Neural progenitor cell (in vitro differentiated cells): ENCODE measurements around the gene MYL1. TPM values are rescaled to one million over a fixed set of nuclear protein-coding genes. Genes with fewer than 3 reads are reported as not detected.

ENCODE experiments used
- DNase-seq: peaks from one replicate; pipeline ENCODE4 v3.0.0-alpha.2; 2016; ENCODE audit warnings: low spot score
- H2AFZ ChIP-seq: fragments of 200-600 bp; sonication (generic); replicated peaks from 2 replicates; pipeline ENCODE4 v1.6.1; 2016; ENCODE audit warnings: antibody characterized with exemption
- H3F3A ChIP-seq: fragments of 200-600 bp; sonication (generic); 2 replicates; pipeline ENCODE4 v1.6.1; 2016; ENCODE audit warnings: antibody characterized with exemption, low read depth
- H3K27ac ChIP-seq: fragments of 200-600 bp; sonication (generic); 2 replicates; pipeline ENCODE4 v1.5.1; 2016; ENCODE audit warnings: mild to moderate bottlenecking
- H3K27me3 ChIP-seq: fragments of 200-600 bp; sonication (generic); 2 replicates; pipeline ENCODE4 v1.6.1; 2016; ENCODE audit warnings: mild to moderate bottlenecking, moderate library complexity
- H3K36me3 ChIP-seq: fragments of 200-600 bp; sonication (generic); 2 replicates; pipeline ENCODE4 v1.5.1; 2016
- H3K4me1 ChIP-seq: fragments of 200-600 bp; sonication (generic); 2 replicates; pipeline ENCODE4 v1.6.1; 2016; ENCODE audit warnings: mixed run types
- H3K4me2 ChIP-seq: fragments of 200-600 bp; sonication (generic); 2 replicates; pipeline ENCODE4 v1.6.1; 2016
- H3K4me3 ChIP-seq: fragments of 200-600 bp; sonication (generic); 2 replicates; pipeline ENCODE4 v1.5.1; 2016
- H3K79me2 ChIP-seq: fragments of 200-600 bp; sonication (generic); 2 replicates; pipeline ENCODE4 v1.6.1; 2016; ENCODE audit warnings: low read depth
- H3K9ac ChIP-seq: fragments of 200-600 bp; sonication (generic); 2 replicates; pipeline ENCODE4 v1.6.1; 2016
- H3K9me3 ChIP-seq: fragments of 200-600 bp; sonication (generic); 2 replicates; pipeline ENCODE4 v1.5.1; 2016; ENCODE audit warnings: low read depth
- H4K20me1 ChIP-seq: fragments of 200-600 bp; sonication (generic); 2 replicates; pipeline ENCODE4 v1.6.1; 2016; ENCODE audit warnings: low read depth
- H3K27ac Mint-ChIP-seq: 3 replicates; pipeline ENCODE4 v1.8.0; 2021; ENCODE audit warnings: mixed read lengths
- H3K27me3 Mint-ChIP-seq: 2 replicates; pipeline ENCODE4 v1.8.0; 2022; ENCODE audit warnings: low read depth, mild to moderate bottlenecking, inconsistent platforms, moderate library complexity, mixed read lengths; ENCODE audit not compliant: insufficient read depth
- H3K36me3 Mint-ChIP-seq: 3 replicates; pipeline ENCODE4 v1.8.0; 2021; ENCODE audit warnings: mixed read lengths
- H3K4me1 Mint-ChIP-seq: 3 replicates; pipeline ENCODE4 v1.8.0; 2021; ENCODE audit warnings: mixed read lengths
- H3K4me3 Mint-ChIP-seq: 3 replicates; pipeline ENCODE4 v1.8.0; 2021; ENCODE audit warnings: mild to moderate bottlenecking, moderate library complexity, mixed read lengths
- H3K9me3 Mint-ChIP-seq: 3 replicates; pipeline ENCODE4 v1.8.0; 2020; ENCODE audit warnings: mixed read lengths
- EZH2 ChIP-seq: fragments of 200-600 bp; sonication (generic); IDR thresholded peaks from 2 replicates; pipeline ENCODE4 v1.6.1; 2017; ENCODE audit warnings: antibody characterized with exemption, mild to moderate bottlenecking, moderate library complexity
- EZH2phosphoT487 ChIP-seq: fragments of 200-600 bp; sonication (generic); IDR thresholded peaks from 2 replicates; pipeline ENCODE4 v1.6.1; 2017; ENCODE audit warnings: antibody characterized with exemption
- small RNA-seq: library from RNA; depleted of rRNA; stranded (forward); fragments of <200 nt; gene quantifications from one replicate; pipeline ENCODE3, GENCODE V24; 2015
- total RNA-seq: library from RNA; depleted of rRNA; stranded (reverse); fragments of >200 nt; gene quantifications from 2 replicates; pipeline ENCODE4 v1.2.3, GENCODE V29; 2015; ENCODE audit warnings: low replicate concordance
- TF ChIP-seq, protein P1 (sequence below): fragments of 200-600 bp; sonication (generic); IDR thresholded peaks from 2 replicates; pipeline ENCODE4 v1.5.1; 2017; ENCODE audit warnings: antibody characterized with exemption, mild to moderate bottlenecking

MYL1 gene
- total RNA-seq, 1 donor from 2014 or later, result not detected

GRCh38 chr2:210259687-210260086 is 55.3 kb downstream of the MYL1 start:
- H3K36me3 Mint-ChIP-seq, result no peaks in the 10 kb centered on the region
- no peak overlapping the region for H3K4me3 ChIP-seq
- no peak overlapping the region for H3K27ac Mint-ChIP-seq
- no peak for DNase-seq
- no peak overlapping the region for H2AFZ ChIP-seq
- no peak overlapping the region for H3K27ac ChIP-seq
- no peaks in the 10 kb centered on the region for H3K4me1 Mint-ChIP-seq
- no peak overlapping the region for H3K9ac ChIP-seq
- no peaks in the 10 kb centered on the region for H3K4me1 ChIP-seq
- H3K9me3 Mint-ChIP-seq, result no peaks in the 10 kb centered on the region
- no peaks in the 10 kb centered on the region for H4K20me1 ChIP-seq
- H3F3A ChIP-seq, result no peaks in the 10 kb centered on the region
- H3K36me3 ChIP-seq, result no peaks in the 10 kb centered on the region
- TF ChIP-seq, protein P1, sequence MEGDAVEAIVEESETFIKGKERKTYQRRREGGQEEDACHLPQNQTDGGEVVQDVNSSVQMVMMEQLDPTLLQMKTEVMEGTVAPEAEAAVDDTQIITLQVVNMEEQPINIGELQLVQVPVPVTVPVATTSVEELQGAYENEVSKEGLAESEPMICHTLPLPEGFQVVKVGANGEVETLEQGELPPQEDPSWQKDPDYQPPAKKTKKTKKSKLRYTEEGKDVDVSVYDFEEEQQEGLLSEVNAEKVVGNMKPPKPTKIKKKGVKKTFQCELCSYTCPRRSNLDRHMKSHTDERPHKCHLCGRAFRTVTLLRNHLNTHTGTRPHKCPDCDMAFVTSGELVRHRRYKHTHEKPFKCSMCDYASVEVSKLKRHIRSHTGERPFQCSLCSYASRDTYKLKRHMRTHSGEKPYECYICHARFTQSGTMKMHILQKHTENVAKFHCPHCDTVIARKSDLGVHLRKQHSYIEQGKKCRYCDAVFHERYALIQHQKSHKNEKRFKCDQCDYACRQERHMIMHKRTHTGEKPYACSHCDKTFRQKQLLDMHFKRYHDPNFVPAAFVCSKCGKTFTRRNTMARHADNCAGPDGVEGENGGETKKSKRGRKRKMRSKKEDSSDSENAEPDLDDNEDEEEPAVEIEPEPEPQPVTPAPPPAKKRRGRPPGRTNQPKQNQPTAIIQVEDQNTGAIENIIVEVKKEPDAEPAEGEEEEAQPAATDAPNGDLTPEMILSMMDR, result no peak
- no peak for TF ChIP-seq EZH2
- TF ChIP-seq EZH2phosphoT487, result no peak
- no peaks in the 10 kb centered on the region for H3K79me2 ChIP-seq
- no peaks in the 10 kb centered on the region for H3K27me3 ChIP-seq
- H3K27me3 Mint-ChIP-seq, result peaks cover 3% of the 10 kb centered on the region
- H3K9me3 ChIP-seq, result no peaks in the 10 kb centered on the region
- no peak overlapping the region for H3K4me3 Mint-ChIP-seq
- no peak overlapping the region for H3K4me2 ChIP-seq

GRCh38 chr2:210252699-210253606 is 62.0 kb downstream of the MYL1 start:
- no peaks in the 10 kb centered on the region for H3K9me3 ChIP-seq
- TF ChIP-seq, protein P1, result no peak
- no peak for TF ChIP-seq EZH2
- no peak for TF ChIP-seq EZH2phosphoT487
- H3K9me3 Mint-ChIP-seq, result no peaks in the 10 kb centered on the region
- H3K4me3 Mint-ChIP-seq, result no peak overlapping the region
- H2AFZ ChIP-seq, result peak overlapping the region; percentile 83
- H3K27me3 Mint-ChIP-seq, result no peaks in the 10 kb centered on the region
- H3K27ac ChIP-seq, result no peak overlapping the region
- H3K27ac Mint-ChIP-seq, result no peak overlapping the region
- H3K4me1 ChIP-seq, result no peaks in the 10 kb centered on the region
- no peaks in the 10 kb centered on the region for H3K36me3 ChIP-seq
- H4K20me1 ChIP-seq, result no peaks in the 10 kb centered on the region
- no peak overlapping the region for H3K4me3 ChIP-seq
- H3K27me3 ChIP-seq, result no peaks in the 10 kb centered on the region
- no peak overlapping the region for H3K4me2 ChIP-seq
- no peaks in the 10 kb centered on the region for H3K36me3 Mint-ChIP-seq
- no peaks in the 10 kb centered on the region for H3F3A ChIP-seq
- H3K9ac ChIP-seq, result no peak overlapping the region
- H3K79me2 ChIP-seq, result no peaks in the 10 kb centered on the region
- no peak for DNase-seq
- H3K4me1 Mint-ChIP-seq, result no peaks in the 10 kb centered on the region

DNA sequence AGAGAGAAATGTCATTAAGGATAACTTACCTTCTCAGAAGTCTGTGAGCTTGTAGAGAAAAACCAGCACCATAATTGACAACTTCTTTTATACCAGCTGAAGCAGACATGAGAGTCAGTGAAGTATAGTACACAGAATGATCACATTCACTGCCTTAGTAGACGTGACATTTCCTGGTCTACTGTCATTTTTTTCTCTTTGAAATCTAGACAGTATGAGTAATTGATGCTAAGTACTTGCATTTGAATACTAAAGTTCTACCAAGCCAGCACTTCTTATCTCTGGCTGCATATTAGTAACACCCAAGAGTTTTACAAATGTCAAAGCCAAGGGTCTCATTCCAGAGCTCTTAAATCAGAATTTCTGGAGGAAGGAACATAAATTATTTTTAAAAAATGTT is 64.4 kb downstream of the MYL1 start:
- H3K79me2 ChIP-seq, result no peaks in the 10 kb centered on the region
- Mint-ChIP-seq H3K27me3 (no peaks in the 10 kb centered on the region), H3K4me1 (no peaks in the 10 kb centered on the region), H3K36me3 (no peaks in the 10 kb centered on the region), H3K9me3 (peaks cover 8% of the 10 kb centered on the region), H3K4me3 (no peak overlapping the region), H3K27ac (no peak overlapping the region)
- no peak overlapping the region for H3K4me3 ChIP-seq
- no peaks in the 10 kb centered on the region for H3K27me3 ChIP-seq
- H3K27ac ChIP-seq, result no peak overlapping the region
- H3K4me2 ChIP-seq, result no peak overlapping the region
- H3K36me3 ChIP-seq, result no peaks in the 10 kb centered on the region
- H3K9ac ChIP-seq, result no peak overlapping the region
- no peak for DNase-seq
- H3K4me1 ChIP-seq, result no peaks in the 10 kb centered on the region
- TF ChIP-seq, protein P1, result no peak
- TF ChIP-seq EZH2, result no peak
- no peak for TF ChIP-seq EZH2phosphoT487
- no peak overlapping the region for H2AFZ ChIP-seq
- no peaks in the 10 kb centered on the region for H3K9me3 ChIP-seq
- H4K20me1 ChIP-seq, result no peaks in the 10 kb centered on the region
- H3F3A ChIP-seq, result no peaks in the 10 kb centered on the region

Small RNA genes within 50 kb of the gene (small RNA-seq; reads per million reads assigned to genes)
- not detected for gene RF00019

Other genes with a start within 250 kb of the MYL1 start
- 31.2 and 51.8 TPM in 2 replicates for gene KANSL1L, start 143.8 kb downstream of the MYL1 start, total RNA-seq
- 0.09 TPM in 1 of 2 replicates, not detected in the other for gene ACADL, start 89.7 kb downstream of the MYL1 start, total RNA-seq
- 95.5 and 122 TPM in 2 replicates for gene LANCL1, start 161.6 kb upstream of the MYL1 start, total RNA-seq
- 73.2 and 86.8 TPM in 2 replicates for gene CPS1, start 241.4 kb upstream of the MYL1 start, total RNA-seq